GM21390 (cell line): Measurements from ENCODE around the gene MAGEB2.
A peak's percentile ranks its signal among the peaks of the same experiment; 100 is the strongest.
"Not testable (repeated sequence)": the region's sequence is repeated elsewhere in the genome, so short reads cannot be mapped to it uniquely, and the experiment has no call there.

Experiments used
- ATAC-seq: cut with Tn5 transposase; IDR thresholded peaks from one replicate; pipeline ENCODE4 v1.9.1; 2021; ENCODE audit not compliant: unreplicated experiment

The MAGEB2 gene

DNA sequence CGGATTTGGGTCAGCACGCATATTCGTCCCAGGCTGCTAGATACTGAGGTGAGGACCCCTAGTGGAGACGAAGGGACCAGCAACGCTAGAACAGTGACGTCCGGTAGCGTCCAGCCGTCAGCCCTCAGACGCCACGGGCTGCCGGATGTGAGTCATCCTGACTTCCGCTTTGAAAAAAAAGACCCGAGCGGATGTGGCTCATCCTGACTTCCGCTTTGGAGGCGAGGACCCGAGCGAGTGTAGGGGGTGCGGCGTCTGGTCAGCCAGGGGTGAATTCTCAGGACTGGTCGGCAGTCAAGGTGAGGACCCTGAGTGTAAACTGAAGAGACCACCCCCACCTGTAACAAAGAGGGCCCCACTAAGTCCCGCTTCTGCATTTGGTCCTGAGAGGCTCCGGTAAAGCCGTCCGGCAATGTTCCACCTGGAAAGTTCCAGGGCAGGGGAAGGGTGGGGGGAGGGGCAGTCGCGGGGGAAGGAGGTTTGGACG is at the start of gene MAGEB2:
Gene MAGEB2 (plus strand): TSS at position 207 of the 487 bp plus-strand sequence. CDS start 3,018 bp downstream, outside the sequence.
- ATAC-seq, result no peak

DNA sequence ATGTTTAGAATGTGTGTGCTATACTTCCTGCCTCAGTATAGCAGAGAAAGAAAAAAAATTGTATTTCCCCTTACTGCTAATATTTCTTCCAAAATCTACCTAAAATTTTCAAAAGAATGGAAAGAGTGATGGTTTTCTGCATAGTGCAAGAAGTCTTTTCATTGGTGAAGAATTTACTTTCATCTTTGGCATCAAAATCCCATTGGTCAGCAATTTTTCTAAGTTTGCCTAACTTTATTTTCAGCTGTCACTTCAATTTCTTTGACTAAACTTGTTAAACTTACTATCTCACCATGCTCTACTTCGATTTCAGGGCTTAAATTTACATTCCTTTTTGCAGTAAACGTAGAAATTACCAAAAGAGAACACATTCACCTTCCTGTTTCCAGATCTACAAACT is 44.5 kb upstream of the MAGEB2 start:
- no peak for ATAC-seq

GRCh38 chrX:30181353-30181752 is 34.0 kb upstream of the MAGEB2 start:
- no peak for ATAC-seq

GRCh38 chrX:30183554-30183953 is 31.8 kb upstream of the MAGEB2 start:
- ATAC-seq, result no peak

- ATAC-seq, result no peak
Measured at GRCh38 chrX:30190426-30190825, 24.9 kb upstream of the MAGEB2 start.

GRCh38 chrX:30193910-30194309 is 21.5 kb upstream of the MAGEB2 start:
- ATAC-seq, result not testable (repeated sequence)

- ATAC-seq, result no peak
Measured at GRCh38 chrX:30196322-30196721, 19.0 kb upstream of the MAGEB2 start.

DNA sequence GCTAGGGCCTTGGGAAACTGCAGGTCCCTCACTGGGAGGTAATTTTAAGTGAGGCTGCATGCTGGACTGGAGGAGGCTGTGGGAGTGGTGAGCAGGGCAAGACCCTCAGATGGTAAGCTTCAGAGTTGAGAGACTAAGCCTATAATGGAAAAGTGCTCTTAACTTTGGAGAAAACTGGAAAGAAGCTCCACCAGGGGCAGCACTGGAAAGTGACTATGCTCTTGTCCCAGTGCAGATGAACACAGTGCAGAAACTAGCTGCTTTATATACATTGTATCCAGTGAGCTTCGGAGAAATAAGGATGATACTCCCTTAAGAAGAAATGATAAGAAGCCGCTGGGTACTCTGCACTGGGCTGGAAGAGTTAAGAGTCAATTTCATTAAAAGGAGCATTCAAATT is 3.2 kb upstream of the MAGEB2 start:
- no peak for ATAC-seq

GRCh38 chrX:30217465-30217864 is 2.1 kb downstream of the MAGEB2 start:
- ATAC-seq, result no peak

DNA sequence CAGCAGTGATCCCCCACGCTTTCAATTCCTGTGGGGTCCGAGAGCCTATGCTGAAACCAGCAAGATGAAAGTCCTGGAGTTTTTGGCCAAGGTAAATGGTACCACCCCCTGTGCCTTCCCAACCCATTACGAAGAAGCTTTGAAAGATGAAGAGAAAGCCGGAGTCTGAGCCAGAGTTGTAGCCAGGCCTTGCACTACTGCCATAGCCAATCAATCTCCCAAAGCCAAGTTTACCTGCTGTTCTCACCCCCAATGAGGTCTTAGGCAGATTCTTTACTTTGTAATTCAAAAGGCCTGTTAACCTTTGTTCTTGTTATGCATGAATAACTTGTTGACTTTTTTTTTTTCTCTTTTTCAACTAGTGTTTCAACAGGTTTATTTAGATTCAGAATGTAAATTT is 4.0 kb downstream of the MAGEB2 start:
- ATAC-seq, result no peak

DNA sequence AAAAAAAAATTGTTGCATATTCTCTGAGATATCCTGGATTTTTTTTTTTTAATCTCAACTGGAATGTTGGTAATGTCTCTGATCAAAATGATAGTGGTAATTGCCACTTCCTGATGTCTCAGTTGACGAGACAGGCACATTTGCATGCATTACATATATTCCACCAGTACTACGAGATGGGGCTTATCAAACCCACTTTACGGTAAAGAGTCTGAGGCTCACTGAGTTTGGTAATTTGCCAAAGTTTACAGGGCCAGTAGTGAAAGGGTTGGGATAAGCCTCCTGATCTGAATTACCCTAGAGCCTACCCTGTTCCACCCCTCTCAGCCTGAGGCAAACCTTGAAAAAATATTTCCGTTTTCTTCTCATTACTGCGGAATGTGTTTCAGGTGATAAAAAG is 5.3 kb downstream of the MAGEB2 start:
- no peak for ATAC-seq

- ATAC-seq, result no peak
Measured at GRCh38 chrX:30224536-30224935, 9.2 kb downstream of the MAGEB2 start.

GRCh38 chrX:30228526-30228925 is 13.2 kb downstream of the MAGEB2 start:
- ATAC-seq, result no peak

- no peak for ATAC-seq
Measured at GRCh38 chrX:30230395-30230794, 15.0 kb downstream of the MAGEB2 start, which contains the start of gene MAGEB3. Gene MAGEB3, plus strand, starts transcription at chrX:30230657. Its CDS starts 5,268 bp downstream, at chrX:30235925.

DNA sequence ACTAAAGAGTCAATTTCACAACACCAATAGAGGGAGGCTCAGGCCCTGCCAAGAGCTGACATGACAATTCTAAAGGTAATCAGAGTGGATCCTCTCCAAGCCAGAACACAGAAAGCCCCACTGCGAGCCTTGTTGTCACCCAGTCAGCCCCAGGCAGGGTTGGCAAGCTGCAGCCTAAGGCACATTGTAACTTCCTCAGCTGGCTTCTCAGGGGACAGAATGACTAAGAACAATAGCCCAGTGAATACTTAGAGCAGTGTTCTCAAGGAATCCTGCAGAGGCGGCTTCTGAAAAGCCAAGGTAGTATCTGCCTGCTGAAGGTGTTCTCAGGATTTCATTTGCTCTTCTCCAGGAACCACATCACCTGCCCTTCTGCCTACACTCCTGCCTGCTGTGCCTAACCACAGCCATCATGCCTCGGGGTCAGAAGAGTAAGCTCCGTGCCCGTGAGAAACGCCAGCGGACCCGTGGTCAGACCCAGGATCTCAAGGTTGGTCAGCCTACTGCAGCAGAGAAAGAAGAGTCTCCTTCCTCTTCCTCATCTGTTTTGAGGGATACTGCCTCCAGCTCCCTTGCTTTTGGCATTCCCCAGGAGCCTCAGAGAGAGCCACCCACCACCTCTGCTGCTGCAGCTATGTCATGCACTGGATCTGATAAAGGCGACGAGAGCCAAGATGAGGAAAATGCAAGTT is 26.5 kb downstream of the MAGEB2 start, which contains the start of gene MAGEB4:
Gene MAGEB4 (plus strand): TSS at position 277 of the 692 bp plus-strand sequence. CDS start 136 bp downstream, at position 413.
- no peak for ATAC-seq

DNA sequence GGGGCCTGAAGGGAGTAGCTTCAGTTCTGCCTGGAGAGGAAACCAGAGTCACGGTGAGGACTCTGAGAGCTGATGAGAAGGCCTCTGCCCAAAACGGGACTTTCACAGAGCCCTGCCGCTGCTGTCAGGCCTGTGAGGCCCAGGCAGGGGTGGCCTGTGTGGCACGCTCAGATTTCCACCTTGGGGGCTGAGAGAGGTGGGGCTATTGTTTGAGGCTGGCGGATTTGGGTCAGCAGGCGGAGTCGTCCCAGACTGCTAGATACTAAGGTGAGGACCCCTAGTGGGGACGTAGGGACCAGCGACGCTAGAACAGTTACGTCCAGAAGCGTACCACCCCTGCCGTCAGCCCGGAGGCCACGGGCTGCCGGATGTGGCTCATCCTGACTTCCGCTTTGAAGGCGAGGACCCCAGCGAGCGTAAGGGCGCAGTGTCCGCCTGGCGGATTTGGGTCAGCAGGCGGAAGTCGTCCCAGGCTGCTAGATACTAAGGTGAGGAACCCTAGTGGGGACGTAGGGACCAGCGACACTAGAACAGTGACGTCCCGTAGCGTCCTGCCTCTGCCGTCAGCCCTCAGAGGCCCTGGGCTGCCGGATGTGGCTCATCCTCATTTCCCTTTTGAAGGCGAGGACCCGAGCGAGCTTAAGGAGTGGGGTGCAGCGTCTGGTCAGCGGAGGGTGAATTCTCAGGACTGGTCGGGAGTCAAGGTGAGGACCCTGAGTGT is 31.6 kb downstream of the MAGEB2 start, which contains the start of gene MAGEB1:
Gene MAGEB1 (plus strand): TSS at position 378 of the 721 bp plus-strand sequence. CDS start 3,348 bp downstream, outside the sequence.
- no peak for ATAC-seq

DNA sequence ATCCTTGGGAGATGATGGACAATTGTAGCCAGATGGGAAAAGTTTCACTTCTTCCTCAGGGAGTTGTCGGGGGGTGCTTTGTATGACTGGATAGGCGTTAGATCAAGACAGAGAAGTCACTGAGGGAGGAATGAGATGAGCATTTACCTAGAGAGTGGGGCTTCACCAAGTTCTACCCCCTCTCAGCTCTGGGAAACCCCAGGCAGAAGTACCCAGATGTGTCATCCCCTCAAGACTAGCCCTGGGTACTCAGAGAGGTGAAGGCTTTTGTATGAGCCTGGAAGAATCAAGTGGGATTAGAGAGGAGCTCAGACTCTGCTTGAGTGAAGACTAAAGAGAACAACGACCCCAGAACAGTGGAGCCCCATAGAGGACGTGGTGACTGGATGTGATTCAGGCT is 33.5 kb downstream of the MAGEB2 start:
- ATAC-seq, result no peak

GRCh38 chrX:30253257-30253656 is 37.9 kb downstream of the MAGEB2 start:
- peak; percentile 65 for ATAC-seq

GRCh38 chrX:30259927-30260326 is 44.6 kb downstream of the MAGEB2 start:
- ATAC-seq, result no peak

DNA sequence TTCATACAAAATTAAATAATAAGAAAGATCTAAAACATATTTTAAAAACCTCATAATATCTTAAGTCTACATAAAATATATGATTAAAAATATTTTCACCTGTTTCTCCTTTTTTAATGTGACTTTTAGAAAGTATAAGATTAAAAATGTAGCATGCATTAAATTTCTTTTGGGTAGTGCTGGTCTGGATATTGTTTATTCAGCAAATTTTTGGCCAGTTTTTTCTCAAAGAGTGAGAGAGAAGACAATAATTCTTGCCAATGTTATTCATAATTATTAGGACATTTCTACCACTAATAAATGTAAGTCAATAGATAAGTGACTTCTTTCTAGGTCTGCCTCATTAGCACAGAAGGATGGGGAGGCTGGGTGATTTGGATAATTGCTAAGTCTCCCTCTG is 45.6 kb downstream of the MAGEB2 start:
- ATAC-seq, result no peak

GRCh38 chrX:30262763-30263162 is 47.4 kb downstream of the MAGEB2 start:
- ATAC-seq, result no peak
